Measurements from ENCODE around the gene TRIM47. TPM values are rescaled to one million over a fixed set of nuclear protein-coding genes. Genes with fewer than 3 reads are reported as not detected.

Gene TRIM47
- total and polyA plus RNA-seq, 2 of the 13 experiments (the other 11 are each of a cell fraction or from before 2014, with no cell fraction given): 33.5 to 82.0 TPM

- TF ChIP-seq ZNF430 (CRISPR knock-in tag; IDR thresholded peaks at IDR 0.05) (no peak), HOXA3 (CRISPR knock-in tag; IDR thresholded peaks at IDR 0.05) (no peak), ZFP36L2 (CRISPR knock-in tag; IDR thresholded peaks at IDR 0.05) (no peak), ZNF260 (CRISPR knock-in tag; IDR thresholded peaks at IDR 0.05; ENCODE audit: borderline replicate concordance, low read depth) (no peak), ZNF124 (CRISPR knock-in tag; IDR thresholded peaks at IDR 0.05) (no peak), ZNF564 (CRISPR knock-in tag; IDR thresholded peaks at IDR 0.05) (no peak), MNT (IDR thresholded peaks at IDR 0.05) (no peak), SSRP1 (CRISPR knock-in tag; IDR thresholded peaks at IDR 0.05) (no peak), ELF1 (CRISPR knock-in tag; IDR thresholded peaks at IDR 0.05) (no peak)
These were observed 44.0 kb upstream of the TRIM47 start (continued) for GRCh38 chr17:75922173-75922961.

DNA sequence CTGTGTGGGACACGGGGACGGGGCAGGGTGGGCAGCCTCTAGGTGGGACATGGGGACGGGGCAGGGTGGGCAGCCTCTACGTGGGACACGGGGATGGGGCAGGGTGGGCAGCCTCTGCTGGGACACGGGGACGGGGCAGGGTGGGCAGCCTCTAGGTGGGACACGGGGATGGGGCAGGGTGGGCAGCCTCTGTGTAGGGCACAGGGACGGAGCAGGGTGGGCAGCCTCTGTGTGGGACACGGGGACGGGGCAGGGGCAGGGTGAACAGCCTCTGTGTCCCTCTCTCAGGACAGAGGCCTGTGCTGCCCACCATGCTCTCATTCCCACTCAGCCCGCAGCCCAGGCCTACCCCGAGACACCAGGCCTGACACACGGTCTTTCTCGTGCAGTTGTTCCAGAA is 43.2 kb upstream of the TRIM47 start:
- no peak overlapping the region for H2AFZ ChIP-seq (ENCODE audit: low read length)
- ATAC-seq (no peak), DNase-seq (ENCODE audit: low spot score) (no peak), FAIRE-seq (no peak)
- H3K4me1 ChIP-seq (ENCODE audit: insufficient read depth, low read length): peaks cover 38% of the 10 kb centered on the region
- no TSS peak for BruUV-seq (replicated peaks)
- no peak overlapping the region for H3K4me2 ChIP-seq (ENCODE audit: low read depth, low read length)
- POLR2A ChIA-PET: interaction anchor here (2.3 kb wide), 1 partner anchor 16 kb away, joined by 12 read pairs; the partner anchor contains the start of gene MRPL38
- no peaks in the 10 kb centered on the region for H3K9me3 ChIP-seq (ENCODE audit: low read length)
- H4K20me1 ChIP-seq (ENCODE audit: insufficient read depth, low read length): no peaks in the 10 kb centered on the region
- intact Hi-C loops (cut with micrococcal nuclease; ENCODE audit: unreplicated experiment) (no loop called here), in situ Hi-C loops (cut with HindIII; ENCODE audit: extremely low pct_ligation_motif_present, low pct_unique_long_range_greater_than_20kb) (no loop called here)
- 0 out of 2 replicates have a peak, but pooled peaks have one; percentile 43 for TF ChIP-seq PCBP1 (IDR thresholded peaks at IDR 0.05; ENCODE audit: borderline replicate concordance, low read depth, low read length)
- no peak for TF ChIP-seq ISL2 (CRISPR knock-in tag; IDR thresholded peaks at IDR 0.05)
- no peak overlapping the region for H3K9ac ChIP-seq (ENCODE audit: insufficient read depth, low read depth, low read length)
- CTCF ChIA-PET (ENCODE audit: low intra/inter-chr PET ratio, low total read pairs): no interaction called here
- no peaks in the 10 kb centered on the region for H3K36me3 ChIP-seq (replicated peaks in 1 of 2; ENCODE audit: control insufficient read depth in 1 of 2, insufficient read depth in 2 of 2, low read length in 2 of 2)
- no peak overlapping the region for H3K4me3 ChIP-seq (replicated peaks in 1 of 3; ENCODE audit: insufficient read depth in 1 of 3, low read depth in 2 of 3, low read length in 3 of 3)
- WGBS (ENCODE audit: low lambda C conversion rate): 94% methylated on average over 15 of the region's 15 CpGs
- no peaks in the 10 kb centered on the region for H3K27me3 ChIP-seq (ENCODE audit: control insufficient read depth in 1 of 2, insufficient read depth in 2 of 2, low read length in 2 of 2)
- H3K27ac ChIP-seq (ENCODE audit: extremely low read length, insufficient read depth, low read length): no peak overlapping the region
- H3K79me2 ChIP-seq (ENCODE audit: insufficient read depth, low read length): no peaks in the 10 kb centered on the region

All from HepG2 (cell line).